G401.6 (cell line): ENCODE measurements around the gene MRTO4.
"Not testable (repeated sequence)": the region's sequence is repeated elsewhere in the genome, so short reads cannot be mapped to it uniquely, and the experiment has no call there.

Experiments
- FAIRE-seq: peaks from 2 replicates; lab custom pipeline; 2012; peaks lifted over from hg19 to GRCh38; lab: Jason Lieb, UNC

MRTO4 gene

GRCh38 chr1:19251305-19252196 is at the start of gene MRTO4, which contains the start of gene EMC1:
TSS of gene MRTO4 (plus strand) at chr1:19251805. CDS start at chr1:19251836, 31 bp downstream.
TSS of gene EMC1 (minus strand) at chr1:19251524. CDS start at chr1:19251509, 15 bp downstream.
- no peak for FAIRE-seq

GRCh38 chr1:19202396-19202795 is 49.2 kb upstream of the MRTO4 start:
- FAIRE-seq = no peak

- FAIRE-seq = no peak
Observed at GRCh38 chr1:19203440-19203839, 48.2 kb upstream of the MRTO4 start.

- FAIRE-seq = no peak
Observed at GRCh38 chr1:19204446-19205266, 46.9 kb upstream of the MRTO4 start.

GRCh38 chr1:19205403-19205802 is 46.2 kb upstream of the MRTO4 start:
- FAIRE-seq = no peak

GRCh38 chr1:19205845-19206244 is 45.8 kb upstream of the MRTO4 start:
- FAIRE-seq = no peak

- FAIRE-seq = no peak
Observed at GRCh38 chr1:19206947-19207346, 44.7 kb upstream of the MRTO4 start.

- no peak for FAIRE-seq
Observed at GRCh38 chr1:19208710-19209438, 42.7 kb upstream of the MRTO4 start.

GRCh38 chr1:19209439-19209989 is 42.1 kb upstream of the MRTO4 start:
- FAIRE-seq = no peak

- FAIRE-seq = peak; percentile 95
Observed at GRCh38 chr1:19209990-19210771, 41.4 kb upstream of the MRTO4 start, which contains the start of gene UBR4. TSS of gene UBR4 (minus strand) at chr1:19210266. CDS start at chr1:19210248, 18 bp downstream.

GRCh38 chr1:19210772-19211549 is 40.6 kb upstream of the MRTO4 start:
- no peak for FAIRE-seq

GRCh38 chr1:19212167-19212566 is 39.4 kb upstream of the MRTO4 start:
- FAIRE-seq = no peak

GRCh38 chr1:19213580-19213979 is 38.0 kb upstream of the MRTO4 start:
- FAIRE-seq = no peak

GRCh38 chr1:19216585-19216984 is 35.0 kb upstream of the MRTO4 start:
- FAIRE-seq = not testable (repeated sequence)

- FAIRE-seq = no peak
Observed at GRCh38 chr1:19219451-19219850, 32.2 kb upstream of the MRTO4 start.

GRCh38 chr1:19220080-19220846 is 31.3 kb upstream of the MRTO4 start:
- no peak for FAIRE-seq

- FAIRE-seq = no peak
Observed at GRCh38 chr1:19220991-19221390, 30.6 kb upstream of the MRTO4 start.

GRCh38 chr1:19222573-19222972 is 29.0 kb upstream of the MRTO4 start:
- FAIRE-seq = no peak

GRCh38 chr1:19222979-19223824 is 28.4 kb upstream of the MRTO4 start:
- no peak for FAIRE-seq
